ENCODE results near the gene ESR2. TPM values are rescaled to one million over a fixed set of nuclear protein-coding genes. Genes with fewer than 3 reads are reported as not detected.
A peak's percentile ranks its signal among the peaks of the same experiment; 100 is the strongest.

ESR2 gene
- total and polyA plus RNA-seq, 8 donors: 0.21 to 3.0 (median 2.0) TPM

- no peaks in the 10 kb centered on the region for H3K27me3 ChIP-seq
- no peaks in the 10 kb centered on the region for H3K9me3 ChIP-seq
- H3K4me1 ChIP-seq: no peaks in the 10 kb centered on the region
- ATAC-seq: peak; percentile 76
- peaks cover 0 to 48% of the 10 kb centered on the region in 2 donors for H3K36me3 ChIP-seq
- peak in 1 of 4 donors; percentile 35 for DNase-seq
- H3K27ac ChIP-seq: no peak overlapping the region
- H3K4me3 ChIP-seq: no peak overlapping the region
- TF ChIP-seq CTCF (IDR thresholded peaks at IDR 0.05): no peak
- intact Hi-C loops (cut with DNase I): no loop called here
Measured at GRCh38 chr14:64117671-64118402, 176.3 kb downstream of the ESR2 start.

- H3K9me3 ChIP-seq: no peaks in the 10 kb centered on the region
- DNase-seq: no peak
- no peak overlapping the region for H3K4me3 ChIP-seq
- peaks cover 0 to 27% of the 10 kb centered on the region in 2 donors for H3K36me3 ChIP-seq
- intact Hi-C loops (cut with DNase I): no loop called here
- TF ChIP-seq CTCF (IDR thresholded peaks at IDR 0.05): no peak
- no peak overlapping the region for H3K27ac ChIP-seq
- H3K27me3 ChIP-seq: no peaks in the 10 kb centered on the region
- ATAC-seq: no peak
- no peaks in the 10 kb centered on the region for H3K4me1 ChIP-seq
Measured at GRCh38 chr14:64115401-64115800, 178.8 kb downstream of the ESR2 start.

- TF ChIP-seq CTCF (IDR thresholded peaks at IDR 0.05): no peak
- Histone ChIP-seq H3K27ac (no peak overlapping the region), H3K27me3 (no peaks in the 10 kb centered on the region), H3K4me1 (no peaks in the 10 kb centered on the region), H3K9me3 (no peaks in the 10 kb centered on the region), H3K4me3 (no peak overlapping the region), H3K36me3 (peaks cover 0 to 27% of the 10 kb centered on the region in 2 donors)
- ATAC-seq (no peak), DNase-seq (no peak)
- intact Hi-C loops (cut with DNase I): no loop called here
Measured at GRCh38 chr14:64114796-64115195, 179.4 kb downstream of the ESR2 start.

GRCh38 chr14:64114166-64114565 lies 180.0 kb downstream of the ESR2 start:
- no peak overlapping the region for H3K4me3 ChIP-seq
- no peaks in the 10 kb centered on the region for H3K9me3 ChIP-seq
- H3K27ac ChIP-seq: no peak overlapping the region
- H3K36me3 ChIP-seq: peaks cover 0 to 27% of the 10 kb centered on the region in 2 donors
- ATAC-seq (no peak), DNase-seq (peak in 1 of 4 donors; percentile 19)
- H3K27me3 ChIP-seq: no peaks in the 10 kb centered on the region
- intact Hi-C loops (cut with DNase I): no loop called here
- no peaks in the 10 kb centered on the region for H3K4me1 ChIP-seq
- no peak for TF ChIP-seq CTCF (IDR thresholded peaks at IDR 0.05)

- Histone ChIP-seq H3K9me3 (no peaks in the 10 kb centered on the region), H3K4me1 (no peaks in the 10 kb centered on the region), H3K4me3 (no peak overlapping the region), H3K27ac (no peak overlapping the region), H3K36me3 (peaks cover 0 to 33% of the 10 kb centered on the region in 2 donors), H3K27me3 (no peaks in the 10 kb centered on the region)
- DNase-seq: no peak
- ATAC-seq: peak; percentile 43
- TF ChIP-seq CTCF (IDR thresholded peaks at IDR 0.05): no peak
- intact Hi-C loops (cut with DNase I): no loop called here
Measured at GRCh38 chr14:64112867-64113678, 181.1 kb downstream of the ESR2 start.

Measured in left lung (tissue), 10 donors.